Neural cell (in vitro differentiated cells): ENCODE measurements around the gene RGS3.

ENCODE experiments used
- EZH2 ChIP-seq: fragments of 200-600, 300-800 bp; shearing (Covaris generic), sonication (generic); IDR thresholded peaks from 2 replicates; pipeline ENCODE4 v1.6.1; 2014; ENCODE audit warnings: antibody characterized with exemption, low read length, borderline replicate concordance, mild to moderate bottlenecking; ENCODE audit not compliant: insufficient read depth, poor library complexity, severe bottlenecking
- RAD21 ChIP-seq: fragments of 450-650 bp; conservative IDR thresholded peaks from 2 replicates; pipeline ENCODE4 v1.6.1; 2014; ENCODE audit warnings: antibody characterized with exemption, mild to moderate bottlenecking, moderate library complexity
- SMC3 ChIP-seq: fragments of 450-650 bp; conservative IDR thresholded peaks from 2 replicates; pipeline ENCODE4 v1.6.1; 2014; ENCODE audit warnings: antibody characterized with exemption, mild to moderate bottlenecking, moderate library complexity; ENCODE audit not compliant: poor library complexity

DNA sequence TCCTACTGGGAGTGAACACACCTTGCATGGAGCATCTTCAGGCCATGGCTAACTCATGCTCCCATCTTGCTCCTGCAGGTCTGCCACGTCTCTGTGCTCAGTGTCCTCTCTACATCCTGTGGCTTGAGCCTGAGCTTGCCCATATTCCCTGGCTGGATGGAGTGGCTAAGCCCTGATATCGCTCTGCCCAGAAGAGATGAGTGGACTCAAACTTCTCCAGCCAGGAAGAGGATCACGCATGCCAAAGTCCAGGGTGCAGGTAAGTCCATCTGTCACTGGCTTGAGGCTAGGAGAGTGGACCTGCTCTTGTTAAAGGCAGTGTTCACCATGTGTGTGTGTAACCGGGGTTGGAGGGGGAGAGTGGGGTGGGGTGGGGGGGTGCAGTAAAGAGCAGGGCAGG is 1.6 kb upstream of the RGS3 start:
- no peak for TF ChIP-seq SMC3
- TF ChIP-seq EZH2, result no peak
- no peak for TF ChIP-seq RAD21
